Activated B cell treated with CpG ODN at 0.5 μM for 24 hours (primary cell): ENCODE results near the gene EHMT1. TPM values are rescaled to one million over a fixed set of nuclear protein-coding genes. Genes with fewer than 3 reads are reported as not detected.

Source experiments
- ATAC-seq: fragments of 200-7000 bp; cut with Tn5 transposase; one replicate; pipeline ENCODE4 v1.10.0; 2021; ENCODE audit warnings: low read depth, mild to moderate bottlenecking, moderate library complexity
- CTCF ChIA-PET: fragments of 350-600 bp; sonication (Branson Sonifier 250); formaldehyde crosslinking; loops from one replicate; lab custom pipeline; 2021; ENCODE audit warnings: antibody characterized with exemption; lab: Charles Lee
- POLR2A ChIA-PET: fragments of 350-600 bp; sonication (Branson Sonifier 250); formaldehyde crosslinking; loops from one replicate; lab custom pipeline; 2021; ENCODE audit warnings: antibody characterized with exemption; lab: Charles Lee
- DNase-seq: peaks from one replicate; pipeline ENCODE4 v3.0.0; 2022
- H3K27ac Mint-ChIP-seq: one replicate; pipeline ENCODE4 v1.8.0; 2020; ENCODE audit warnings: mixed read lengths
- H3K27me3 Mint-ChIP-seq: one replicate; pipeline ENCODE4 v1.8.0; 2021; ENCODE audit warnings: mixed read lengths
- H3K36me3 Mint-ChIP-seq: one replicate; pipeline ENCODE4 v1.8.0; 2021; ENCODE audit warnings: low read depth, mixed read lengths
- H3K4me1 Mint-ChIP-seq: one replicate; pipeline ENCODE4 v1.8.0; 2021; ENCODE audit warnings: mixed read lengths
- H3K4me3 Mint-ChIP-seq: one replicate; pipeline ENCODE4 v1.8.0; 2020; ENCODE audit warnings: mild to moderate bottlenecking, mixed read lengths
- H3K9me3 Mint-ChIP-seq: one replicate; pipeline ENCODE4 v1.8.0; 2020; ENCODE audit warnings: mixed read lengths
- intact Hi-C: fragments of 100-400 bp; cut with micrococcal nuclease; formaldehyde crosslinking; loops from one replicate; pipeline ENCODE4 v1.15.1; 2024
- total RNA-seq: library from RNA; stranded (reverse); gene quantifications from 2 replicates; pipeline ENCODE4 v1.2.3, GENCODE V29; 2022
- TF ChIP-seq, protein P1 (sequence below): fragments of 200-600 bp; IDR thresholded peaks from one replicate; pipeline ENCODE4 v1.8.0; 2022; ENCODE audit warnings: antibody characterized with exemption, mild to moderate bottlenecking

EHMT1 gene
- total RNA-seq, 1 donor from 2014 or later = 163 TPM

- no peak for DNase-seq
- no peak overlapping the region for H3K27ac Mint-ChIP-seq
- TF ChIP-seq, protein P1, sequence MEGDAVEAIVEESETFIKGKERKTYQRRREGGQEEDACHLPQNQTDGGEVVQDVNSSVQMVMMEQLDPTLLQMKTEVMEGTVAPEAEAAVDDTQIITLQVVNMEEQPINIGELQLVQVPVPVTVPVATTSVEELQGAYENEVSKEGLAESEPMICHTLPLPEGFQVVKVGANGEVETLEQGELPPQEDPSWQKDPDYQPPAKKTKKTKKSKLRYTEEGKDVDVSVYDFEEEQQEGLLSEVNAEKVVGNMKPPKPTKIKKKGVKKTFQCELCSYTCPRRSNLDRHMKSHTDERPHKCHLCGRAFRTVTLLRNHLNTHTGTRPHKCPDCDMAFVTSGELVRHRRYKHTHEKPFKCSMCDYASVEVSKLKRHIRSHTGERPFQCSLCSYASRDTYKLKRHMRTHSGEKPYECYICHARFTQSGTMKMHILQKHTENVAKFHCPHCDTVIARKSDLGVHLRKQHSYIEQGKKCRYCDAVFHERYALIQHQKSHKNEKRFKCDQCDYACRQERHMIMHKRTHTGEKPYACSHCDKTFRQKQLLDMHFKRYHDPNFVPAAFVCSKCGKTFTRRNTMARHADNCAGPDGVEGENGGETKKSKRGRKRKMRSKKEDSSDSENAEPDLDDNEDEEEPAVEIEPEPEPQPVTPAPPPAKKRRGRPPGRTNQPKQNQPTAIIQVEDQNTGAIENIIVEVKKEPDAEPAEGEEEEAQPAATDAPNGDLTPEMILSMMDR = no peak
- no peaks in the 10 kb centered on the region for H3K27me3 Mint-ChIP-seq
- H3K9me3 Mint-ChIP-seq = no peaks in the 10 kb centered on the region
- H3K4me1 Mint-ChIP-seq = peaks cover 33% of the 10 kb centered on the region
- ChIA-PET CTCF (no interaction called here), POLR2A (interaction anchor here (0.7 kb wide), 1 partner anchor 183 kb away, joined by 4 read pairs; no protein-coding TSS in a partner anchor)
- H3K36me3 Mint-ChIP-seq = peaks cover 15% of the 10 kb centered on the region
- H3K4me3 Mint-ChIP-seq = no peak overlapping the region
- intact Hi-C loops = no loop called here
- ATAC-seq = no peak
Observed at GRCh38 chr9:137610944-137611343, 7.9 kb upstream of the EHMT1 start.

DNA sequence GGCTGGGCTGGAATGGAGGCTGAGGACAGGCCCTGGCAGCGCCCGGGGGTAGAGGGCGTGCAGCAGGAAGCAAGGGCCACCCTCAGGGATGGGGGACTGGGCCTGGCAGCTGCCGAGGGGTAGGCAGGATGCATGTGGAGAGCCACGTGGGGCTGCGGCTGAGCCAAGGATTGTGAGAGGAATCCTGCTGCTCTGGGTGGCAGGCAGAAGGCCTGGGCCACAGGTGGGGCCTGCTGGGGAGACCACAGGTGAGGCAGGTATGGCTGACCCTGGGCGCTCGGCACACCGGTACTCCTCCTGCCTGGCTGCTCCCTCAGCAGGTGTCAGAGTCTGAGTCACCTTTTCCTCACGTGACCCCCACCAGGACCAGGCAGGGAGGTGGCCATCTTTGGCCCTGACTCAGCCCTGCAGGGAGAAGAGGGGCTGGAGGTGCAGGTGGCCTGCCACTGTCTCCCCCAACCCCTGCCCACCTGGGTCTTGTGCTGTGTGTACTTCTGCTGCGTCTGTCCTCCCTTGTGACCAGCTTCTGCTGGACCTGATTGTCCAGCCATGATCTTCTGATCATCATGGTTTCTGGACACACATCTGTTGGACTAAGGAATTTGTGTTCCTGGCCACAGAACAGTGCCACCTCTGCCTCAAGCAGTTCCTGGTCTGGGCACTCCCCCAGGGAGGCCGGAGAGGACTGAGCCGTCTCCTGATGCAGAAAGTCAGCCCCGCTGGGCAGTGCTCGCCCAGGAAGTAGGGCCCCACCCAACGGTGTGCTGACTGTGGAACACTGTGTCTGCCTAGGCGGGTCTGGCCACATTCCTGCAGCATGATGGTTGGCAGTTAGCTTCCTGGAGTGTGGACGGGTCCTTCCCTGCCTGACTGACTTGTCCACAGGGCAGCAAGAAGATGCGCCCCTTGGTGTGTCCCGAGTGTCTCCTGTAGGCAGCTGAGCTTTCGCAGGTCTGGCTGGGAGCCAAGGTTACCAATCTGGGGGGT lies 6.9 kb upstream of the EHMT1 start:
- DNase-seq = no peak
- H3K9me3 Mint-ChIP-seq = no peaks in the 10 kb centered on the region
- H3K36me3 Mint-ChIP-seq = peaks cover 16% of the 10 kb centered on the region
- ChIA-PET CTCF (no interaction called here), POLR2A (no interaction called here)
- H3K27ac Mint-ChIP-seq = peak overlapping the region; percentile 59
- H3K4me3 Mint-ChIP-seq = no peak overlapping the region
- no peaks in the 10 kb centered on the region for H3K27me3 Mint-ChIP-seq
- TF ChIP-seq, protein P1 = no peak
- ATAC-seq = peak; percentile 68
- intact Hi-C loops = no loop called here
- H3K4me1 Mint-ChIP-seq = peaks cover 31% of the 10 kb centered on the region

DNA sequence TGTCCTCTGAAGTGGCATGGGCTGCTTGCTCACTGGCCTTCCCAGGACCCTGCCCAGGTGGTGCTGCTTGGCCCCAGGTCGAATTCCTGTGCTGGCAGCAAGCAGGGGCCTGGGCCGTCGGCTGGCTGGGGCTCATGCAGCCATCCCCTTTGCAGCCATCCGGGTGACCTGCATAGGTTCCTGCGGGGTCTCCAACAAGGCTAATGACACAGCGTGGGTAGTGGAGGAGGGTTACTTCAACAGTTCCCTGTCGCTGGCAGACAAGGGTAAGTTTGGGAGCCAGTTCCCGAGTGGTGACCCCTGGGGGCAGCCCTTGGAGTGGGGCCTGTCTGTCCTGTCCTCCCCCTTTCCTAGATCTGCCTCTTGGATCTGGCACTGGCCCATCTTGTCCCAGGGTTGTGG lies 6.1 kb upstream of the EHMT1 start:
- ATAC-seq = no peak
- Mint-ChIP-seq H3K4me1 (peaks cover 30% of the 10 kb centered on the region), H3K4me3 (no peak overlapping the region), H3K36me3 (peaks cover 16% of the 10 kb centered on the region), H3K27me3 (no peaks in the 10 kb centered on the region), H3K27ac (no peak overlapping the region), H3K9me3 (no peaks in the 10 kb centered on the region)
- TF ChIP-seq, protein P1 = no peak
- intact Hi-C loops = no loop called here
- DNase-seq = no peak
- ChIA-PET POLR2A (no interaction called here), CTCF (no interaction called here)

- no peak for DNase-seq
- Mint-ChIP-seq H3K4me3 (no peak overlapping the region), H3K27me3 (no peaks in the 10 kb centered on the region), H3K9me3 (no peaks in the 10 kb centered on the region), H3K4me1 (peaks cover 33% of the 10 kb centered on the region), H3K27ac (no peak overlapping the region), H3K36me3 (peaks cover 16% of the 10 kb centered on the region)
- POLR2A ChIA-PET = interaction anchor here (0.6 kb wide), 1 partner anchor 9 kb away, joined by 3 read pairs; no protein-coding TSS in a partner anchor
- intact Hi-C loops = no loop called here
- TF ChIP-seq, protein P1 = no peak
- CTCF ChIA-PET = no interaction called here
- ATAC-seq = no peak
Observed at GRCh38 chr9:137613259-137613658, 5.5 kb upstream of the EHMT1 start.
